GM23248 (cell line): Measurements from ENCODE around the gene H19. TPM values are rescaled to one million over a fixed set of nuclear protein-coding genes. Genes with fewer than 3 reads are reported as not detected.

ENCODE experiments used
- DNase-seq: peaks from one replicate; pipeline ENCODE4 v3.0.0-alpha.2; 2015
- H2AFZ ChIP-seq: fragments of 200-600 bp; sonication (generic); 2 replicates; pipeline ENCODE4 v1.6.1; 2016; ENCODE audit warnings: antibody characterized with exemption
- H3F3A ChIP-seq: fragments of 200-600 bp; sonication (generic); 2 replicates; pipeline ENCODE4 v1.6.1; 2016; ENCODE audit warnings: mild to moderate bottlenecking, antibody characterized with exemption, mixed run types; ENCODE audit not compliant: insufficient read depth
- H3K27ac ChIP-seq: fragments of 200-600 bp; sonication (generic); 2 replicates; pipeline ENCODE4 v1.5.1; 2016; ENCODE audit warnings: mild to moderate bottlenecking
- H3K27me3 ChIP-seq: fragments of 200-600 bp; sonication (generic); replicated peaks from 2 replicates; pipeline ENCODE4 v1.6.1; 2016; ENCODE audit warnings: mild to moderate bottlenecking; ENCODE audit not compliant: insufficient read depth
- H3K36me3 ChIP-seq: fragments of 200-600 bp; sonication (generic); 2 replicates; pipeline ENCODE4 v1.6.1; 2016; ENCODE audit warnings: low read depth, mild to moderate bottlenecking
- H3K4me1 ChIP-seq: fragments of 200-600 bp; sonication (generic); 2 replicates; pipeline ENCODE4 v1.6.1; 2016; ENCODE audit warnings: mild to moderate bottlenecking; ENCODE audit not compliant: insufficient read depth
- H3K4me2 ChIP-seq: fragments of 200-600 bp; sonication (generic); one replicate; pipeline ENCODE4 v1.6.1; 2016; ENCODE audit warnings: mild to moderate bottlenecking; ENCODE audit not compliant: unreplicated experiment
- H3K4me3 ChIP-seq: fragments of 200-600 bp; sonication (generic); 2 replicates; pipeline ENCODE4 v1.5.1; 2016; ENCODE audit warnings: mild to moderate bottlenecking
- H3K79me2 ChIP-seq: fragments of 200-600 bp; sonication (generic); 2 replicates; pipeline ENCODE4 v1.6.1; 2016; ENCODE audit warnings: mild to moderate bottlenecking; ENCODE audit not compliant: insufficient read depth
- H3K9ac ChIP-seq: fragments of 200-600 bp; sonication (generic); 2 replicates; pipeline ENCODE4 v1.6.1; 2016; ENCODE audit warnings: mild to moderate bottlenecking
- H3K9me2 ChIP-seq: fragments of 200-600 bp; sonication (generic); 2 replicates; pipeline ENCODE4 v1.6.1; 2016; ENCODE audit warnings: mixed run types, mild to moderate bottlenecking, moderate library complexity; ENCODE audit not compliant: insufficient read depth
- H3K9me3 ChIP-seq: fragments of 200-600 bp; sonication (generic); one replicate; pipeline ENCODE4 v1.6.1; 2017; ENCODE audit warnings: low read depth
- H4K20me1 ChIP-seq: fragments of 200-600 bp; sonication (generic); 2 replicates; pipeline ENCODE4 v1.6.0; 2016; ENCODE audit not compliant: insufficient read depth
- EZH2 ChIP-seq: fragments of 200-600 bp; sonication (generic); IDR thresholded peaks from 2 replicates; pipeline ENCODE4 v1.6.1; 2018; ENCODE audit warnings: antibody characterized with exemption, mild to moderate bottlenecking; ENCODE audit not compliant: insufficient read depth, poor library complexity, severe bottlenecking
- EZH2phosphoT487 ChIP-seq: fragments of 200-600 bp; sonication (generic); IDR thresholded peaks from 2 replicates; pipeline ENCODE4 v1.6.1; 2018; ENCODE audit warnings: antibody characterized with exemption, moderate library complexity, mild to moderate bottlenecking, low read depth; ENCODE audit not compliant: insufficient read depth
- WGBS, 2 experiments: methylation state at CpG; one replicate each; pipeline ENCODE4 v1.1.6; 2015 to 2017; ENCODE audit warnings: low lambda C conversion rate in 2 of 2, low coverage in 1 of 2; ENCODE audit errors: missing lambda C conversion rate in 2 of 2; 5-methylcytosine and 5-hydroxymethylcytosine counted together
- in situ Hi-C: fragments of 300-500 bp; cut with MboI; formaldehyde crosslinking; loops from 2 replicates; pipeline ENCODE4 v1.15.0; 2020
- polyA plus RNA-seq: library from polyadenylated mRNA; unstranded; fragments of >200 nt; fragmentation: Nextera tagmentation; extraction: Ambion mirVana; gene quantifications from 2 replicates; pipeline ENCODE4 v1.2.1, GENCODE V29; 2016
- total RNA-seq: library from RNA; depleted of rRNA; stranded (reverse); fragments of >200 nt; shearing (Covaris generic); gene quantifications from 2 replicates; pipeline ENCODE4 v1.2.3, GENCODE V29; 2014

H19 gene
- total and polyA plus RNA-seq, 2 experiments from 2014 or later, result 2.2 TPM; not detected in 1

GRCh38 chr11:2036863-2037486, 39.3 kb upstream of the H19 start:
- no peak overlapping the region for H3K4me3 ChIP-seq
- no peaks in the 10 kb centered on the region for H3K36me3 ChIP-seq
- no peak for DNase-seq
- no peaks in the 10 kb centered on the region for H3K27me3 ChIP-seq
- no peak overlapping the region for H3K4me2 ChIP-seq
- H3F3A ChIP-seq, result no peaks in the 10 kb centered on the region
- TF ChIP-seq EZH2phosphoT487 (no peak), EZH2 (no peak)
- in situ Hi-C loops, result no loop called here
- H3K4me1 ChIP-seq, result no peaks in the 10 kb centered on the region
- no peaks in the 10 kb centered on the region for H3K9me3 ChIP-seq
- WGBS, 2 experiments, result no CpG with 5 or more reads among the region's 18 CpGs
- H3K27ac ChIP-seq, result no peak overlapping the region
- H2AFZ ChIP-seq, result no peak overlapping the region
- H4K20me1 ChIP-seq, result no peaks in the 10 kb centered on the region
- no peak overlapping the region for H3K9ac ChIP-seq
- no peaks in the 10 kb centered on the region for H3K79me2 ChIP-seq
- no peaks in the 10 kb centered on the region for H3K9me2 ChIP-seq

- no peaks in the 10 kb centered on the region for H3K36me3 ChIP-seq
- TF ChIP-seq EZH2 (no peak), EZH2phosphoT487 (no peak)
- H3K27me3 ChIP-seq, result no peaks in the 10 kb centered on the region
- no peaks in the 10 kb centered on the region for H3F3A ChIP-seq
- H3K79me2 ChIP-seq, result no peaks in the 10 kb centered on the region
- H3K9ac ChIP-seq, result no peak overlapping the region
- H3K27ac ChIP-seq, result no peak overlapping the region
- H4K20me1 ChIP-seq, result no peaks in the 10 kb centered on the region
- no CpG with 5 or more reads among the region's 14 CpGs for WGBS, 2 experiments
- no peak overlapping the region for H3K4me2 ChIP-seq
- H2AFZ ChIP-seq, result no peak overlapping the region
- no peak for DNase-seq
- no peaks in the 10 kb centered on the region for H3K9me3 ChIP-seq
- in situ Hi-C loops, result no loop called here
- no peaks in the 10 kb centered on the region for H3K9me2 ChIP-seq
- H3K4me1 ChIP-seq, result no peaks in the 10 kb centered on the region
- H3K4me3 ChIP-seq, result no peak overlapping the region
Measured at GRCh38 chr11:2035382-2035781, 37.7 kb upstream of the H19 start.

DNA sequence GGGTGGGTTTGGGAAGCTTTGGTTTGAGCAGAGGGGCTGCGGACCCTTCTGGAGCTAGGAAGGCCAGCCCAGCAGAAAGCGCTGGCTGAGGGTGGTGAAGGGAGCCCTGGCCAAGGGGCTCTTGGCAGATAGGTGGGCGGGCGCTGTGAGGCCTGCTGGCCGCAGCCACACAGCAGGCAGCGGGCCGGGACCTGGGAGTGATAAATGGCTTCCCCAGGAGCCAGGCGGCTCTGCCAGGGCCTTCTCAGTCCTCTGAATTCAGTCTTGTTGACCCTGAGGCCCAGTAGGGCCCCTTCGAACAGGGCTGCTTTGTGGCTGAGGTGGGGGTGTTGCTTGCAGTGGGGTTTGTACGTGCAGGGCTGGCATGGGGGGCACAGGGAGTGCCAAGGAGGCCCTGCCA, 33.4 kb upstream of the H19 start:
- H3K27ac ChIP-seq, result no peak overlapping the region
- H3F3A ChIP-seq, result no peaks in the 10 kb centered on the region
- no CpG with 5 or more reads among the region's 10 CpGs for WGBS, 2 experiments
- H3K9me3 ChIP-seq, result no peaks in the 10 kb centered on the region
- no peaks in the 10 kb centered on the region for H3K4me1 ChIP-seq
- TF ChIP-seq EZH2, result no peak
- no peak for TF ChIP-seq EZH2phosphoT487
- no peak overlapping the region for H3K9ac ChIP-seq
- no peaks in the 10 kb centered on the region for H3K9me2 ChIP-seq
- H2AFZ ChIP-seq, result no peak overlapping the region
- no peaks in the 10 kb centered on the region for H3K79me2 ChIP-seq
- H4K20me1 ChIP-seq, result no peaks in the 10 kb centered on the region
- H3K27me3 ChIP-seq, result no peaks in the 10 kb centered on the region
- in situ Hi-C loops, result no loop called here
- no peak for DNase-seq
- H3K4me2 ChIP-seq, result no peak overlapping the region
- H3K4me3 ChIP-seq, result no peak overlapping the region
- H3K36me3 ChIP-seq, result no peaks in the 10 kb centered on the region

DNA sequence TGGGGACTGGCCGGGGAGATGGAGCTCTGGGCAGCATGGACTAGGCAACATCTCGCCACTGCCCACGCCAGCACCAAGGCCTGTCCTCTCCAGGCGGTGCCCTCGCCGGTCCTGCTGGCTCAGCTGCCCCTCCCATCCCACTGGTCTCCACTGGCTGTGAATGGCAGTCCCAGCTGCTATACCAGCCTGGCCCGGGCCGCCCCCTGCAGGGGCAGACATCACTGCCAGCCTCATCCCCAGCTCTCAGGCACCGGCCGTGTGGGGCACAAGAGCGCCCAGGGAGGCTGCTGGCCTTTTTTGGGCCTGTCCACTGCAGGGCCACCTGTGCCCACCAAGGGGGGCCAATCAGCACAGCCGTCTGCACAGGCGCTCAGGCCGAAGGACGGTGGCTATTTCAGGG, 30.1 kb upstream of the H19 start:
- H3F3A ChIP-seq, result no peaks in the 10 kb centered on the region
- in situ Hi-C loops, result no loop called here

More for the DNA sequence above, 30.1 kb upstream of the H19 start:
- DNase-seq, result no peak
- Histone ChIP-seq H3K4me3 (no peak overlapping the region), H3K27me3 (no peaks in the 10 kb centered on the region), H3K79me2 (no peaks in the 10 kb centered on the region), H3K9me3 (no peaks in the 10 kb centered on the region), H4K20me1 (no peaks in the 10 kb centered on the region), H2AFZ (no peak overlapping the region), H3K9ac (no peak overlapping the region), H3K9me2 (no peaks in the 10 kb centered on the region), H3K4me1 (no peaks in the 10 kb centered on the region), H3K4me2 (no peak overlapping the region), H3K36me3 (no peaks in the 10 kb centered on the region), H3K27ac (no peak overlapping the region)
- WGBS, 2 experiments, result no CpG with 5 or more reads among the region's 15 CpGs
- TF ChIP-seq EZH2 (no peak), EZH2phosphoT487 (no peak)
